VCaP (cell line): ENCODE results near the gene KDF1.

Source experiments
- H3K27ac ChIP-seq: fragments of 450-650 bp; 2 replicates; pipeline ENCODE4 v1.5.1; 2017
- CTCF ChIP-seq: fragments of 450-650 bp; conservative IDR thresholded peaks from 2 replicates; pipeline ENCODE4 v1.5.1; 2017; ENCODE audit warnings: mild to moderate bottlenecking, moderate library complexity

KDF1 gene

GRCh38 chr1:26998429-26999300 lies 38.4 kb upstream of the KDF1 start:
- no peak for TF ChIP-seq CTCF
- no peak overlapping the region for H3K27ac ChIP-seq

GRCh38 chr1:26996665-26997064 lies 36.4 kb upstream of the KDF1 start:
- no peak for TF ChIP-seq CTCF
- no peak overlapping the region for H3K27ac ChIP-seq

GRCh38 chr1:26996024-26996423 lies 35.8 kb upstream of the KDF1 start:
- TF ChIP-seq CTCF: no peak
- H3K27ac ChIP-seq: no peak overlapping the region

GRCh38 chr1:26994787-26995517 lies 34.7 kb upstream of the KDF1 start:
- TF ChIP-seq CTCF: no peak
- H3K27ac ChIP-seq: peak overlapping the region; percentile 76; the same call in 1 of the 2 replicates

GRCh38 chr1:26994020-26994786 lies 33.9 kb upstream of the KDF1 start:
- H3K27ac ChIP-seq: peak overlapping the region; percentile 76; the same call in 1 of the 2 replicates
- TF ChIP-seq CTCF: no peak

- peak within 1 kb of the TSS; percentile 76; the same call in 1 of the 2 replicates for H3K27ac ChIP-seq
- TF ChIP-seq CTCF: no peak
Measured at GRCh38 chr1:26993237-26994019, 33.2 kb upstream of the KDF1 start, which contains the start of gene TRNP1. Gene TRNP1, plus strand, starts transcription at chr1:26993692. Its CDS starts 95 bp downstream, at chr1:26993787.
